ENCODE data around the gene SPCS1.

DNA sequence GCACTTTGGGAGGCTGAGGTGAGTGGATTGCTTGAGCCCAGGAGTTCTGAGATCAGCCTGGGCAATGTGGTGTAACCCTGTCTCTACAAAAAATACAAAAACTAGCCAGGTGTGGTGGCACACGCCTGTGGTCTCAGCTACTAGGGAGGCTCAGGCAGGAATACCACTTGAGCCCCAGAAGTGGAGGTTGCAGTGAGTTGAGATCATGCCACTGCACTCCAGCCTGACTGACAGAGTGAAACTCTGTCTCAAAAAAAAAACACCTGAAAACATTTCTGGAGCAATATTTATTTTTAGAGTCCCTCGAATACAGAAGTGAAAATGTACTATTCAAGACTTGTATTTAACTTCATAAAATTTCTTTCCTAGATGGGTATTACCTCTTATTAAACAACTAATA, 4.6 kb downstream of the SPCS1 start:
- TF ChIP-seq POLR2A (IDR thresholded peaks at IDR 0.05) (no peak), CTCF (IDR thresholded peaks at IDR 0.05) (no peak)
